Muscle of leg (tissue), 11 donors: ENCODE results near the gene ASPHD2. TPM values are rescaled to one million over a fixed set of nuclear protein-coding genes. Genes with fewer than 3 reads are reported as not detected.
"Not testable (repeated sequence)": the region's sequence is repeated elsewhere in the genome, so short reads cannot be mapped to it uniquely, and the experiment has no call there.

Experiments
- DNase-seq: peaks from one replicate; pipeline ENCODE4 v3.0.0; 2013
- H3K27ac ChIP-seq: one replicate; pipeline ENCODE4 v1.5.1; 2013; ENCODE audit warnings: mild to moderate bottlenecking, low read length, control low read depth
- H3K27me3 ChIP-seq: one replicate; pipeline ENCODE4 v1.6.1; 2013; ENCODE audit warnings: low read length; ENCODE audit not compliant: control insufficient read depth, insufficient read depth
- H3K36me3 ChIP-seq: one replicate; pipeline ENCODE4 v1.6.1; 2013; ENCODE audit warnings: low read length; ENCODE audit not compliant: control insufficient read depth, insufficient read depth
- H3K4me1 ChIP-seq: one replicate; pipeline ENCODE4 v1.6.1; 2013; ENCODE audit warnings: low read length; ENCODE audit not compliant: control insufficient read depth, insufficient read depth
- H3K4me3 ChIP-seq: one replicate; pipeline ENCODE4 v1.5.1; 2013; ENCODE audit warnings: low read length, control low read depth
- H3K9me3 ChIP-seq: replicated peaks from 2 replicates; pipeline ENCODE4 v1.6.1; 2013; ENCODE audit warnings: low read depth, low read length; ENCODE audit not compliant: control insufficient read depth
- WGBS: methylation state at CpG from one replicate; pipeline ENCODE4 v1.1.5; 2013; ENCODE audit warnings: missing lambda C conversion rate; ENCODE audit not compliant: insufficient coverage; 5-methylcytosine and 5-hydroxymethylcytosine counted together
- polyA plus RNA-seq, 8 donors: library from polyadenylated mRNA; unstranded; fragments of 120-200 nt; gene quantifications; one replicate each; pipeline versions ENCODE4 v1.2.1 to v1.2.3, GENCODE V29; 2013; ENCODE audit warnings: inconsistent platforms in 1 of 8, low replicate concordance in 1 of 8; ENCODE audit not compliant: insufficient read length in 8 of 8, insufficient read depth in 1 of 8
- total RNA-seq: library from RNA; stranded (reverse); fragments of 120-200 nt; gene quantifications from one replicate; pipeline ENCODE4 v1.2.4, GENCODE V29; 2013

Gene ASPHD2
- total and polyA plus RNA-seq, 9 donors, result 0.84 to 2.1 (median 1.5) TPM

DNA sequence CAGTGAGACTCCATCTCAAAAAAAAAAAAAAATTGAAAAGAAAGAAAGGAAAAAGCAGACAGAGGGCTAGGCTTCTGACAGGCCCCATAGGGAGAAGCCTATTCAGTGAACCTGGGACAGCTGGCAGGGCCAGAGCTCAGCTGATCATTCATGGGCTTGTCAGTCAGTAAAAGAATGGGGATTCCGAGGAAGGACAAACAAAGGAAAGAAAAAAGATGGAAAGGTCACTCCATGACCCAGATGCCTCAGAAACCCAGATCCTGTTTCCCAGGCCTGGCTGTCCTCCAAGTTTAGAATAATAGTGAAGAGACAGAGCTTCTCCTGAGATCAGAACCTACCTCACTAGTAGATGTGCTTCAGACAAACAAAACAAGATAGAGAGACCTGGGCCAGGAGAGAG lies 34.3 kb upstream of the ASPHD2 start:
- Histone ChIP-seq H3K27me3 (peaks cover 2% of the 10 kb centered on the region), H3K36me3 (no peaks in the 10 kb centered on the region), H3K4me3 (no peak overlapping the region), H3K9me3 (no peaks in the 10 kb centered on the region), H3K4me1 (no peaks in the 10 kb centered on the region), H3K27ac (no peak overlapping the region)
- DNase-seq, result no peak
- no CpG with 5 or more reads among the region's 1 CpG for WGBS

DNA sequence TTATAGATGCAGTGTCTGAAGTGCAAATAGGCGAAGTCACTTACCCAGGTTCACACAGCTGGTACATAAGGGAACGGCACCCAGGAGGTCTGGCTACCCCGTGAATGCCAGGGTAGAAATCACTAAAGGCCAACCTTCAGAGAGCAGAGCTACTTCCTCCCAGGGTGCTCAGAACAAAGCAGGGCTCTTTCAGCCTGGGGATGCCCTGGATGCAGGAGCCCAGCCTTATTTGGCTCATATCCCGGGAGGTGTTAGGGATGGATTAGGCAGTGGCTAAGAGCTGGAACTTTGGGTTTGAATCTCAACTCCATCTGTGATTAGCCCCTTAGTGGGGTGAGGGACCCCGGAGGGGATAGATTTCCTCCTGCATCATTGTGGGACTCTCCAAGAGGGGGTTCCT lies 33.1 kb upstream of the ASPHD2 start:
- Histone ChIP-seq H3K27ac (no peak overlapping the region), H3K4me3 (no peak overlapping the region), H3K4me1 (no peaks in the 10 kb centered on the region), H3K9me3 (no peaks in the 10 kb centered on the region), H3K27me3 (peaks cover 2% of the 10 kb centered on the region), H3K36me3 (no peaks in the 10 kb centered on the region)
- DNase-seq, result no peak
- 57% methylated on average over 3 of the region's 5 CpGs for WGBS

DNA sequence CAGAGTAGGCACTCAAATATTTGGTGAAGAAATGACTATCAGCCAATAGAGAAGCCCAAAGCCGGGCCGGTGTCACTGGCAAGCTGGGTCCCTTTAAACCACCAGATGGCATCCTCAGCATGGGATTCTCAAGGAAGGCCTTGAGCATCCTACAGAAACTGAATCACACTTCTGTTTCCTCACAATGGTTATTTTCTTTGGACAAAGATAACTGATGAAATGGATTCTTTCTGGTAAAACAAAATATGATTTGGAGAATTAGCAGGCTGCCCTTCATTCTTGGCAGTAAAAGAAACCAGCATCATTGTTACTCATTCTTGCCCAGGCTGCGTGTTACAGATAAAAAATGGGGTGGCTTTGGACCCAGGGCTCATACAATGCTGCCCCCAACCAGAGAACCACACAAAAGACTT lies 30.3 kb upstream of the ASPHD2 start:
- WGBS, result 8% methylated on average over 2 of the region's 3 CpGs
- H3K36me3 ChIP-seq, result no peaks in the 10 kb centered on the region

DNA sequence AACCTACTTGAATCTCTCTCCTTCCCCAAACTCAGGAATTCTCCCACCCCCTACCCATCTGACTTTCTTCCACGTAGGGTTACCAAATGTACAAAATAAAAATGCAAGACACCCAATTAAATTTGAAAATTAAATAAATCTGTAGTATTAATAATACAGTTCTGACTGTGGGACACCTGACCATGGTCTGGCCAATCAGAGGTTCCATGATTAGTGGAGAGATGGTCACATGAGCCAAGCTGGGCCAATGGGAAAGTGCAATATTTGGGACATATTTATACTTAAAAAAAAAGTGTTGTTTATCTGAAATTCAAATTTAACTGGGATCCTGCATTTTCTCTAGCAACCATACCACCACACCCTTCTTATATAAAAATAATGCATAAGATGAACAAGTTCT lies 29.8 kb upstream of the ASPHD2 start:
- H3K27ac ChIP-seq, result no peak overlapping the region
- no peaks in the 10 kb centered on the region for H3K4me1 ChIP-seq
- WGBS, result no CpG with 5 or more reads among the region's 1 CpG
- DNase-seq, result no peak
- H3K9me3 ChIP-seq, result no peaks in the 10 kb centered on the region
- no peaks in the 10 kb centered on the region for H3K36me3 ChIP-seq
- H3K4me3 ChIP-seq, result no peak overlapping the region
- H3K27me3 ChIP-seq, result peaks cover 2% of the 10 kb centered on the region

More for the DNA sequence above, 30.3 kb upstream of the ASPHD2 start:
- H3K4me3 ChIP-seq, result no peak overlapping the region
- no peak overlapping the region for H3K27ac ChIP-seq
- peaks cover 2% of the 10 kb centered on the region for H3K27me3 ChIP-seq
- peak; percentile 80 for DNase-seq
- H3K4me1 ChIP-seq, result no peaks in the 10 kb centered on the region
- H3K9me3 ChIP-seq, result no peaks in the 10 kb centered on the region

DNA sequence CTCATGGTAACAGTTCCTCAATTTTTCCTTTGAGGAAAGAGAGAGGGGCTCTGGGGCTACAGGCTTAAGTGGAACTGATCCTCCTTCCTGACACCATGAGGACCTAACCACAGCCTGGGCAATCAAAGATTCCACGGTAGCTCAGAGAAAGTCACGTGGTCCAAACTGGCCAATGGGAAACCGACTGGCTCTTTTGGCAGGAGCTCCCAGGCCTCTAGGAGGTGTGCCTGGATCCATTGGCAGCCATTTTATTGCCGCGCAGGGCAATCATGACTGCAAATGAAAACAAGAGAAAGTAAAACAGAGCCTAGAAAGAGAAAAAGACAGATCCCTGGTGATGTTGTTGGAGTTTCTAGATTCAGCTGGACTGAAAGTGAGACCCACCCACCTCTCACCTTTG lies 27.3 kb upstream of the ASPHD2 start:
- Histone ChIP-seq H3K27ac (no peak overlapping the region), H3K36me3 (no peaks in the 10 kb centered on the region), H3K9me3 (no peaks in the 10 kb centered on the region), H3K27me3 (no peaks in the 10 kb centered on the region), H3K4me1 (peaks cover 10% of the 10 kb centered on the region), H3K4me3 (no peak overlapping the region)
- WGBS, result 73% methylated on average over 3 of the region's 5 CpGs
- no peak for DNase-seq

DNA sequence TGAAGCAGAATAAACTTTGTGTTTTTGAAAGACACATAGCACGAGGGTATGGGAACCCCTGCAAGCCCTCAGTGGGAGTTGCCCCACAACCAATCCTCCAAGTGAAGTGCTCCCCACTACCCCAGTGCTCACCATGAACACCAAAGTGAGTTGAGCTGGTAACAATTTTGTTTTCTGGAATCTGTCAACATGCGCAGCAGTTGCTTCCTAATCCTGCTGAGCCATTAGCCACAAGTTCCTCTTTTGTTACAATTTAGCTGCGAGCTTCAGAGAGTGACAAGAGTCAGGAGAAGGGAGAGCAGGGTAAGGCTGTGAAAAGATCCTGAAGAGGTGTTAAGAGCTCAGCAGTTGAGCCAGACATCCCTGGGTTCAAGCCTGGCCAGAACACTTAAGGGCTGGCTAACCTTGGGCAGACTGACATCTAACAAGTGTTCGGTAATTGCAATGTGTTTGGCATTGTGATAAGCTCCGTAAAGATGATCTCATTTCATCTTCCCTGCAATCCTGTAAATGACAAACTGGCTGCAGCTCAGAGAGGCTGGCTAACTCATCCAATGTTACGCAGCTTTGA lies 24.1 kb upstream of the ASPHD2 start:
- Histone ChIP-seq H3K27ac (no peak overlapping the region), H3K9me3 (no peaks in the 10 kb centered on the region), H3K36me3 (no peaks in the 10 kb centered on the region), H3K27me3 (no peaks in the 10 kb centered on the region), H3K4me3 (no peak overlapping the region), H3K4me1 (peaks cover 17% of the 10 kb centered on the region)
- WGBS, result 13% methylated on average over 1 of the region's 6 CpGs
- DNase-seq, result peak; percentile 50

DNA sequence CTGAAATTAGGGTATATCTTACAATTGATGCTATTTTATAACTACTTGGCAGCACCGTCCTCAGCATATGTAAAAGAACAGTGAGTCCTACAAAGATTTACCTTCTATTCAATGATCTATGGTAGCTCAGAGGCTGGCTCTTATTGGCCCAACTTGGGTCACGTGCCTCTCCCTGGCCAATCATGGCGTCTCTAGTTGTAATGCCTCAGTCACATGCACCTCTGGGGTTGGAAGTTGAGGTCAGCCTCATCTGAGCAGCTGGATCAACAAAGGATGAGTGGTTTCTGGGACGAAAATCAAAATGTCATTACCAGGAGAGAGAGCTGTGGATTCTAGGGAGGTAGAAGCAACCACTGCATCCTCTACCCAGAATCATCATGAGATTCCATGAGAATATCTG lies 22.9 kb upstream of the ASPHD2 start:
- H3K27ac ChIP-seq, result no peak overlapping the region
- no peak overlapping the region for H3K4me3 ChIP-seq
- peaks cover 17% of the 10 kb centered on the region for H3K4me1 ChIP-seq
- H3K27me3 ChIP-seq, result no peaks in the 10 kb centered on the region
- WGBS, result 83% methylated on average over 1 of the region's 4 CpGs
- H3K9me3 ChIP-seq, result no peaks in the 10 kb centered on the region
- H3K36me3 ChIP-seq, result no peaks in the 10 kb centered on the region
- DNase-seq, result no peak

DNA sequence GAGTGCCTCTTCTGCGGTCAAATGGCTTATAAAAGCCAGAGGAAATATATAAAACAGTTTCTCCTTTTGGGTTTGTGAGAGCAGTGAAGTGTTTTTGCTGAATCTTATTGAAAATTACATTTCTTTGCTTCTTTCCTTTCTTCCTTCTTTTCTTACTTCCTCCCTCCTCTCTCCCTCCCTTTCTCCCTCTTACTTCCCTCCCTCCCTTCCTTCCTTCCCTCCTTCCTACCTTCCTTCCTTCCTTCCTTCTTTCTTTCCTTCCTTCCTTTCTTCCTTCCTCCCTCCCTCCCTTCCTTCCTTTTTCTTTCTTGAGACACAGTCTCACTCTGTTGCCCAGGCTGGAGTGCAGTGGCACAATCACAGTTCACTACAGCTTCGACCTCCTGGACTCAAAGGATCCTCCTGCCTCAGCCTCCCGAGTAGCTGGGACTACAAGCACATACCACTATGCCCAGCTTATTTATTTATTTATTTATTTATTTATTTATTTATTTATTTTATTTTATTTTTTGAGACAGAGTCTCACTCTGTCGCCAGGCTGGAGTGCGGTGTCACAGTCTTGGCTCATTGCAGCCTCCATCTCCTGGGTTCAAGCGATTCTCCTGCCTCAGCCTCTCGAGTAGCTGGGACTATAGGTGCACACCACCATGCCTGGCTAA lies 20.4 kb upstream of the ASPHD2 start:
- not testable (repeated sequence) for H3K4me3 ChIP-seq, H3K9me3 ChIP-seq, H3K36me3 ChIP-seq, DNase-seq, H3K27ac ChIP-seq, H3K27me3 ChIP-seq
- 83% methylated on average over 1 of the region's 7 CpGs for WGBS
- peaks cover 17% of the 10 kb centered on the region for H3K4me1 ChIP-seq

DNA sequence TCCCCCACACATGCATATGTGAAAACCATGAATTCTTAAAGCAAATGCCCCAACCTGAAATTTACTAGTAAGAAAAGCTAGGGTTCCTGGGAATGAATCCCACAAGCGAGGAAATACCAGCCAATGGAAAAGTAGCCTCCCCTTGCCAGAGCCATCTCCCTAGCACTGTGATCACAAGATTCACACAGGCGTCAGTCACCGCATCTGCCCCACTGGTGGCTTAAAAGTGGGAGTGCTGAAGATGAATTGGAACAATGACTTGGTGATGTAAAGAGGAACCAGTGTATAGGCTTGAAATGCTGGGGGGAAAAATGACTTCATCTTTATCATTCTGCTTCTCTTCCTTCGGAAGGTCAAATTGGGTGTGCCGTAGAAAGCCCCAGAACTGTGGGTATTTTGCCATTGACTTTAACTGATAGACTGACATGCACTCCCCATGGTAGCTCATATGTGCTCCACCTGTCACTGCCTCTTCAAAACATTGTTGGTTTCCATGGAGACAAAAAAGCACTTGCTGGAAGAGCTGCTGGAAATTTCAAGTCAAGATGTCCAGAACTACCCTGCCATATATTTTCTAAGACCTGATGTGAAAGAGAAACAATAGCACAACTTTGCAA lies 19.2 kb upstream of the ASPHD2 start:
- Histone ChIP-seq H3K9me3 (no peaks in the 10 kb centered on the region), H3K4me3 (no peak overlapping the region), H3K27ac (peak overlapping the region; percentile 43), H3K36me3 (no peaks in the 10 kb centered on the region), H3K4me1 (peaks cover 15% of the 10 kb centered on the region), H3K27me3 (no peaks in the 10 kb centered on the region)
- WGBS, result 60% methylated on average over 1 of the region's 5 CpGs
- DNase-seq, result peak; percentile 83

DNA sequence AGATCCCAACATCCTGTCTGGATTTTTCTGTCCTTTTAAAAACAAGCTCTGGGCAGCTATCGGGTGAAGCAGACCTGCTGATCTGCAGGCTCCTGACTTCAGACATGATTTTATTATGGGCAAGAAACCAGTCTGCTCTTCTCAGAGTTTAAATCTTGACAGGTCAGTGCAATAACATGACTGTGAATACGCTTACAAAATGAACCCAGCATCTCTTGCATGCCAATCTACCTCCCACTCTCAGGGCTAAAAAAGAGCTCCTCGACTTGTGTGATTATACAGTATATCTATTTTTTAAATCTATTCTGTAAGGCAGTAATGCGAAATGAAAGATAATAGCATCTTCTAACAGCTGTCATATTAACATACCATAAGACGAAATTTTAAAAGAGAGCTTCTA lies 18.7 kb upstream of the ASPHD2 start:
- Histone ChIP-seq H3K4me3 (no peak overlapping the region), H3K36me3 (no peaks in the 10 kb centered on the region), H3K27ac (no peak overlapping the region), H3K27me3 (no peaks in the 10 kb centered on the region), H3K9me3 (no peaks in the 10 kb centered on the region), H3K4me1 (peaks cover 10% of the 10 kb centered on the region)
- no peak for DNase-seq
- WGBS, result 43% methylated on average over 1 of the region's 5 CpGs
